Measurements from ENCODE around the gene PFN1.

DNA sequence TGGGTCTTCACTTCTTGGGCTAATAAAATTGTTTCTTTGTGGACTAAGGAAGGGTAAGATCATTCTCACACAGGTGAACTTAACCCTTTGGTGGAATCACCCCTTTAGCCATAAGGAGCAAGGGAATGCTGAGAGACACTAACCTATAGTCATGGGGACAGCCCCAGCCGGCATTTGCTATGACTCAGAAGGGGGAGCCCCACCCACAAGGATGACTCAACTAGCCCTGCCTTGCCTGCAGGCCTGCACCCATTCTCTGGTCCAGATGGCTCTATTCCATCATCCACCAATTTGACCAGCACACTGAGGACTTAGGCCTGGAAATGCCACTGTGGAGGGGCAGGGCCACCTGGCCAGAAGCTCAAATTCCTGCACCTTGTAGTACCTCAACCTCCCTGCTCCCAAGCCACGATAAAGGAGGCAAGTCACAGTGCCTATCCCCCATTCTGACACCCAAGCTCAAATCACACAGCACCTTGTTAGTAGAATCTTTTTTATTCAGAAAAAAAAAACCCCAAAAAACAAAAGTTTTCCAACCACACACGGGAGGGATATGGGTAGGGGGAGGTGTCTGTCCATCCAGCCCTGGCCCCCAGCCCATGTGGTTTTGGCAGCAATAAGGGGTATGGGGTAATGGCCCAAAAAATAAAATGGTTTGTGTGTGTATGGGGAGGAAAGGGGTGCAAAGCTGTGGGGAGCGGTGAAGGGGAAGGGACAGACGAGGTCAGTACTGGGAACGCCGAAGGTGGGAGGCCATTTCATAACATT, 3.0 kb downstream of the PFN1 start:
- TF ChIP-seq, protein P1, sequence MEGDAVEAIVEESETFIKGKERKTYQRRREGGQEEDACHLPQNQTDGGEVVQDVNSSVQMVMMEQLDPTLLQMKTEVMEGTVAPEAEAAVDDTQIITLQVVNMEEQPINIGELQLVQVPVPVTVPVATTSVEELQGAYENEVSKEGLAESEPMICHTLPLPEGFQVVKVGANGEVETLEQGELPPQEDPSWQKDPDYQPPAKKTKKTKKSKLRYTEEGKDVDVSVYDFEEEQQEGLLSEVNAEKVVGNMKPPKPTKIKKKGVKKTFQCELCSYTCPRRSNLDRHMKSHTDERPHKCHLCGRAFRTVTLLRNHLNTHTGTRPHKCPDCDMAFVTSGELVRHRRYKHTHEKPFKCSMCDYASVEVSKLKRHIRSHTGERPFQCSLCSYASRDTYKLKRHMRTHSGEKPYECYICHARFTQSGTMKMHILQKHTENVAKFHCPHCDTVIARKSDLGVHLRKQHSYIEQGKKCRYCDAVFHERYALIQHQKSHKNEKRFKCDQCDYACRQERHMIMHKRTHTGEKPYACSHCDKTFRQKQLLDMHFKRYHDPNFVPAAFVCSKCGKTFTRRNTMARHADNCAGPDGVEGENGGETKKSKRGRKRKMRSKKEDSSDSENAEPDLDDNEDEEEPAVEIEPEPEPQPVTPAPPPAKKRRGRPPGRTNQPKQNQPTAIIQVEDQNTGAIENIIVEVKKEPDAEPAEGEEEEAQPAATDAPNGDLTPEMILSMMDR (IDR thresholded peaks at IDR 0.05): no peak
- TF ChIP-seq POLR2A (IDR thresholded peaks at IDR 0.05): no peak
- TF ChIP-seq EP300 (IDR thresholded peaks at IDR 0.05): no peak

Data from ovary (tissue), 3 donors.